Measurements from ENCODE around the gene STK11.

STK11 gene

DNA sequence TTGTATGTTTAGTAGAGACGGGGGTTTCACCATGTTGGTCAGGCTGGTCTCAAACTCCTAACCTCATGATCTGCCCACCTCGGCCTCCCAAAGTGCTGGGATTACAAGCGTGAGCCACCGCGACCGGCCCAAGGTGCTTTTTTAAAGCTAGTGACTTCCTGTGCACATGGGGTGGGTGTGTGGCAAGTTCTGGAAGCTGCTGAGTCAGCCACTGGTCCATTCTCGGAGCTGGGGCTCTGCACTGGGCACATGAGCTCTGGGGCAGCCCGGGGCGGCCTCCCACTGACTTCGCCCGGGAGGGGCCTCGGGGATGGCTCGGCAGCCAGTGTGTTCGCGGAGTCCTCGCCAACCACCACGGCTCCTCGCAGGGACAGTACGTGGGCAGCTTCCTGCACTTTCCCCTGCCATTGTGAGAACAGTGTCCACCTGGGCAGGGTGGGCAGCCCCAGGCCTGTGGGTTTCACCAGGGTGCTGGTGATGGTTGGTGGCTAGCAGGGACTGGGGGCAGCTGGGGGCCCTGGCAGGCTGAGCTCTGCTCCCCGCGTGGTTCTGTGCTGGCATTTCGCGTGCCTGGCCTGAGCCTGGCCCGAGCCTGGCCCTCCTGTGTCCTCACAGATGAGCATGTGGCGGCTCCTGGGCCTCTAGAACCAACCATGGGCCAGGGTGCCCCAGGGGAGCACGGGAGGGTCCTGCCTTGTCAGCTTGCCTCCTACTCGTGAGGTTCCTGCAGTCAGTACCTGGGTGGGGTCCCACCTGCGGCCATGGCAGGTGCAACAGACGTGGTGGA is 20.1 kb downstream of the STK11 start:
- no peak for DNase-seq (ENCODE audit: low read depth in 2 of 2)

DNA sequence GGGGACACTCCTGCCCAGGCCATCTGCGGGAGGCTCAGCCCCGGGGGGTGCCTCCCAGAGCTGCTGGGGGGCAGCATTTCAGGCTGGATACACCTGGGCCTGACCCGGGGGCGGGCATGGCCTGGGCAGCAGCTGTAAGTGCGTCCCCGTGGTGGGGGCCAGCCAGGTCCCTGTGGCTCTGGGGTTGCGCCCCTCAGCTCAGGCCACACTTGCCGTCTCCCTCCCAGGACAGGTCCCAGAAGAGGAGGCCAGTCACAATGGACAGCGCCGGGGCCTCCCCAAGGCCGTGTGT is 20.6 kb downstream of the STK11 start:
- no peak for DNase-seq (ENCODE audit: low read depth in 2 of 2)

DNA sequence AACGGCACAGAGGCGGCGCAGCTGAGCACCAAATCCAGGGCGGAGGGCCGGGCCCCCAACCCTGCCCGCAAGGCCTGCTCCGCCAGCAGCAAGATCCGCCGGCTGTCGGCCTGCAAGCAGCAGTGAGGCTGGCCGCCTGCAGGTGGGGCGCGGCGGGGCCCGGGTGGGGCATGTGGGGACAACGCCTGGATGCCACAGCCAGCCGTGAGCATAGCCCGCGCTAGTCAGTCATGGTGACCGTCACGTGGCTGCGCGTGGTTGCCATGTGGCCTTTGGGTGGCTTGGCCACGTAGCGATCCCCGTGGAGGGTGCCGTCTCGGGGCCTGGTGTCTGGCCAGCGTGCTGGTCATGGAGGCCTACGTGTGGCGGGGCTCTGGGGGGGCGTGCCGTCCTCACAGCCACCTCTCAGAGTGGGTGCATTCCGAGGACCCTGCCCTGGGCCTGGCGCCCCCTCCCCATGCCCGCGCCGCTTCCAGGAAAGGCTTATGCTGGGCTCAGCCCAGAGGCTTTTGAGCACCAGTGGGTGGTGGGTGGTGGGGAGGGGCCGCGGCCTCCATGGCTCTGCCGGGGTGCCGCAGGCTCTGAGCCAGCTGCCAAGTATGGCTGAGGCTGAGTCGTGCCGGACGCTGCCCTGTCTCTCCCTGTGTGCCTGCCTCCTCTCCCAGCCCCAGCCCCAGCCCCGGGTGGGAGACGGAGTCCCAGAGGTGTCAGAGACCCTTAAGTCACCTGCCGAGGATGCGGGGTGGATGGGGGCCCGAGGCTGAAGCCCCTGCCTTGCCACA is 21.1 kb downstream of the STK11 start:
- DNase-seq (ENCODE audit: low read depth in 2 of 2), result no peak

DNA sequence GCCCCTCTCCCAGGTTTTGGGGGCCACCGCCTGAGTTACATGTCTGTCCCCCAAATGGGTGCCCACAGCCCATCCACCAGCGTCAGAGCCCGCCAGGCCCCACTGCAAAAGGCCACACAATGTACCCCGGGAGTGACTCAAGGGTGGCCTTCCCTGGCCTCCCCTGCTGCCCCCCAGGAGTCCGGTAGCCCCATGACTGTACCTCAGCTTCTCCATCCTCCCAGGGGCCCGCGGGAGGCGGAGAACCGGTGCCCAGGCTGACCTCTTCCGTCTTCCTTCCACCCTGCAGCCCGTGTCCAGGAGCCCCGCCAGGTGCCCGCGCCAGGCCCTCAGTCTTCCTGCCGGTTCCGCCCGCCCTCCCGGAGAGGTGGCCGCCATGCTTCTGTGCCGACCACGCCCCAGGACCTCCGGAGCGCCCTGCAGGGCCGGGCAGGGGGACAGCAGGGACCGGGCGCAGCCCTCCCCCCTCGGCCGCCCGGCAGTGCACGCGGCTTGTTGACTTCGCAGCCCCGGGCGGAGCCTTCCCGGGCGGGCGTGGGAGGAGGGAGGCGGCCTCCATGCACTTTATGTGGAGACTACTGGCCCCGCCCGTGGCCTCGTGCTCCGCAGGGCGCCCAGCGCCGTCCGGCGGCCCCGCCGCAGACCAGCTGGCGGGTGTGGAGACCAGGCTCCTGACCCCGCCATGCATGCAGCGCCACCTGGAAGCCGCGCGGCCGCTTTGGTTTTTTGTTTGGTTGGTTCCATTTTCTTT is 21.9 kb downstream of the STK11 start:
- DNase-seq (ENCODE audit: low read depth in 2 of 2), result no peak

DNA sequence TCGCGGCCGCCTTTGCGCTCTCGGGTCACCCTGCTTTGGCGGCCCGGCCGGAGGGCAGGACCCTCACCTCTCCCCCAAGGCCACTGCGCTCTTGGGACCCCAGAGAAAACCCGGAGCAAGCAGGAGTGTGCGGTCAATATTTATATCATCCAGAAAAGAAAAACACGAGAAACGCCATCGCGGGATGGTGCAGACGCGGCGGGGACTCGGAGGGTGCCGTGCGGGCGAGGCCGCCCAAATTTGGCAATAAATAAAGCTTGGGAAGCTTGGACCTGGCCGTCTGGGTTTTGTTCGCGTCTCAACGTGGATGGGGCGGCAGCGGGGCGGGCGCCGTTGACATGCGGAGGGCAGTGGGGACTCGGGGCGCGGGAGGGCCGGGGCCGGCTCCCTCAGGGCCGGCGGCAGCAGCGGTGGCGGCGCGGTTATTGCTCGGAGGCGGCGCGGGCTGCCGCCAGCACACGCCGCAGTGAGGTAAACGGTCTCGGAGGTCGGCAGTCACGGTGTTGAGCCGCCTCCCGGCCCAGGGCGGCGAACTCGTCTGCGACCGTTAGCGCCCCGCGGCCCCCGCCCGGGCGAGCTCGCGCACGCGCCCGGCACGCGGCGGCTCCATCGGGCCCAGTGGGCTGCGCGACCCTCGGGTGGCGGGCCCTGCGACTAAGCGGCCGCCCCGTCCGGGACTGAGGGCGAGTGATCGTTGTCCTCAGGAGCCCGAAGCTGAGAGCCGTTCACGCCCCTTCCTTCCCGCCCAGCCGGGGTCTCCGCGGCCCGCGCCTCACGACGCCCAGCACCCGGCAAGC is 22.8 kb downstream of the STK11 start:
- no peak for DNase-seq (ENCODE audit: low read depth in 2 of 2)

DNA sequence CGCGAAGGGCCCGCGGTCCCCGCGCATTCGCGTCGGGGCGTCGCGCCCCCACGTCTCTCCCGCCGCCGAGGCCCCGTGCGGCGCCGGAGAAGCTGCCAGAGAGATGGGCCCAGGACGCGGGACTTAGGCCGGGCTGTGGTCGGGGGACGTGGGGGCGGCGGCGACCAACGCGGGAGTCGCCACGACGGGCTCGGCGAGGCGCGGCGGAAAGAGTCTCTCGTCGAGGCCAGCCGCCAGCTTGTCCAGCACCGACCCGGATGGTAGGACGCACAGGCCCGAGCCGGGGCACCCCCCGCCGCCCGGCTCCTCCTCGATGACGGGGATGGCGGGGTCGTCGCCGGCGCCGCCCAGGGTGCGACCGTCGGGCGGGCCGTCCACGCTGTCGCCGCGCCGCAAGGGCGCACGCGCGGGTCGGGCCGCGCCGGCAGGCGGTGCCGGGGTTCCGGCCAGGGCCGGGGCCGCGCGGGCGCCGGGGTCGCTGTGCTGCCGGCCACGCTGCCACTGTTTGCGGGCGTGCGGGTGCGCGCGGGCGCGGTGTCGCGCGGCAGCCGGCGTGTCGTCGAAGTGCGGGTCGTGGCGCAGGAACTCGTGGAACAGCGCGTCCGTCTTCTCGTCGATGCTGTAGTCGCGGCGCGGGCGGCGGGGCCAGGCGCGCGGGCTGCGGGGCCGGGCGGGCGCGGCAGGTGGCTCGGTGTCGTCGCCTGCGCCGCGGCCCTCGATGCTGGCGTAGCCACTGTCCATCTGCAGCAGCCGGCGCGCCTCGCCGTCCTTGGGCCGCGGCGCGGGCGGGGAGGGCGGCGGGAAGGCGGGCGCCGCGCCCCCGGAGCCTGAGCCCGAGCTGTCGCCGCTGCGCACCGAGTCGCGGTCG is 23.7 kb downstream of the STK11 start:
- DNase-seq (ENCODE audit: low read depth in 2 of 2), result no peak

DNA sequence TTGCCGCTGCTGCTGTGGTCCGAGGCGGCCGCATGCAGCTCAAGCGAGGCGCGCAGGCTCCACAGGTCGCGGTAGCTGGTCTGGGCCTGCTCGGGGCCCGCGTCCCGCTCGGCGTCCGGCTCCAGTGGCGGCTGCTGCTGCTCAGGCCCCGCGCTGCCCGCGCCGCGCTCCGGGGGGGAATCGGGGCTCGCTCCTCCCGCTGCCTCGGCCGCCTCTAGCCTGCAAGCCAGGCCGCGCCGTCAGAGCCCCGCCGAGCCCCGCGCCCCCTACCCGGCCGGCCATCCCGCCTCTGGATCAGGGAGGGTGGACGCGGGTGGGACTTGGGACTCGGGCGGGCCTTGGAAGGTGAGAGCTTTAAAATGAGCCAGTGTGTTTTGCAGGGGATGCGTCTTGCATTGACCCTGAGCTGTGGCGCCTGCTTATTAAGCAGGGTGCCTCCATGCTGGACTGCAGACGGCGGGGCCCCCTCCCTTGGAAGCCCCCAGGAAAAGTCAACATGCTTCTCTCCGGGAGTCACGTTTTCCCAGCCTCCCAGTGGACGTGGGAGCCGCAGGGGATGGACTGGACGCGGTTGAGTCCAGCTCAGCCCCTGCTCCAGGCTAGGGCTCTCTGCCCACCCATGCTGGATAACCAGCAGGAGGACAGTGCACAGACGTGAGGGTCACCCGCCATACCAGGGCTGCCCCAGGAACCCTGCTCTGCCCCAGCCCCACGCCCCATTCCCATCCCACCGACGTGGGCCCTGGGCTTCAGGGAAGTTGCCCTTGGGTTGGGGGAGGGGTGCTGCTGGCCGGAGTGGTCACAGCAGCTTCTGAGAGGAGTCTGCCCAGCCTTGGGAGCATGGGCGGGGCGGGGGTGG is 24.6 kb downstream of the STK11 start:
- DNase-seq (ENCODE audit: low read depth in 2 of 2), result no peak

DNA sequence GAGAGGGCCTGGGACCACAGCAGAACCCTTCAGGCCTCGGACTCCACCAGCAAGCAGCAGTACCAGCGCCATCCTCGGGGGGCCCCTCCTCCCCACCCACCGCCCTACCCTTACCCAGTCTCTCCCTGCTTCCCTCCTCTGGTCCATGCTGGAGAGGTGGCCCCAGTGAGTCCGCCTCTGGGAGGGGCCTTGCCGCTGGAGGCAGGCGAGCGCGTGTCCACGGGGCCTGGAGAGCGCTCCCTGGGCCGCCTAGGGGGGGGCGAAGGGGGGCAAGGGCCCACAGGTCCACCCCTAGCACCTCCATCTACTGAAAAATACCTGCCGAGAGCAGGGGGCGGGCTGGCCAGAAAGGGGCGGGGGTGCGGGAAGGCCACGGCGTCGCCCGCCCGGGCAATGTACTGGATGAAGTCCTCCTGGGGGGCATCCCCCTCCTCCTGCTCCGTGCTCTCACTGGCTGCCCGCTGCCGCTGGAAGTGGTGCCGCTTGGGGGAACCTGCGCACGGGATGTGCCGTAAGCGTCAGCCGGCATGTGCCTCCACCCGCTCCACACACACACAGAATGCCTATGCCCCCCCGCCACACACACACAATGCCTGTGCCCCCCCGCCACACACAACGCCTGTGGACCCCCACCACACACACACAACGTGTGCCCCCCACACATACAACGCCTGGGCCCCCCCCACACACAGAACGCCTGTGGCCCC is 25.4 kb downstream of the STK11 start:
- no peak for DNase-seq (ENCODE audit: low read depth in 2 of 2)

DNA sequence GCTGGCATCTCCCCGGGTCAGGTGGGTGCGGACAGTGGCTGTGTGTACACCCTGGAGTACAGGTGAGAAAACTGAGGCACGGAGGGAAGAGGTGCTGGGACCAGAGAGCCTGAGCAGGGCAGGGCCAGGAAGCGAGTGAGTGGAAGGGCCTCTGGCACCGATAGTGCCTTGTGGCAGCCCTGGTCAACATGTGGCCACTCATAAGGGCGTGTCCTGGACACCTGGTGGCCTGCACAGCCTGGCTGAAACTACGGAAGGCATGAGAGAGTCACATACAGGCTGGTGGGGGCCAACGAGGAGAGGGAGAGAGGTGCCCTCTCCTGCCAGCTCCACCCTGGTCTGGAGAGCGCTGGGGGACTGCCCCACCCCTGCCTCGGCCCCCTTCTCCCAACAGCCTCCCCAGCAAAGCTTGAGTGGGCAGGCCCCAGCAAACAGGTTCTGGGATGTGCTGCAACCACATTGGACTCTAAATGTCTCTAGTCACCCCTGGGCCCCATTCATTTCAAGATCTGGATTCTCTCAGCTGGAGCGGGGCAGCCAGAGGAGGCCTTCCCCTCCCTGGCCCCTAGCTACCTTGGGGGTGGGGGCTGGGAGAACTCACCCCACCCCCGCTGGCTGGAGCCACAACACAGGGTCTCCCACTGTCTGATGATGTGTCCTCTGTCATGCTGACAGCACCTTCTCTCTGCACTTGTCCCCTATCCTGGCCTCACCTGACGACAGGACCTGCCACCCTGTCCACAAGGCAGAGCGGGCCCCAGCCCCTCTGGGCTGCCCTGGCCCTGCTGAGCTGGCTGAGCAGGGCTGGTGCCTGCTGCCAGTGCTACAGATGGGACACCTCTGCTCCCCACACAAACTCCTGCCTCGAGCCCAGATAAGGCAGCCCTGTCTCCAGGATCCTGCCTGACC is 26.4 kb downstream of the STK11 start:
- no peak for DNase-seq (ENCODE audit: low read depth in 2 of 2)

DNA sequence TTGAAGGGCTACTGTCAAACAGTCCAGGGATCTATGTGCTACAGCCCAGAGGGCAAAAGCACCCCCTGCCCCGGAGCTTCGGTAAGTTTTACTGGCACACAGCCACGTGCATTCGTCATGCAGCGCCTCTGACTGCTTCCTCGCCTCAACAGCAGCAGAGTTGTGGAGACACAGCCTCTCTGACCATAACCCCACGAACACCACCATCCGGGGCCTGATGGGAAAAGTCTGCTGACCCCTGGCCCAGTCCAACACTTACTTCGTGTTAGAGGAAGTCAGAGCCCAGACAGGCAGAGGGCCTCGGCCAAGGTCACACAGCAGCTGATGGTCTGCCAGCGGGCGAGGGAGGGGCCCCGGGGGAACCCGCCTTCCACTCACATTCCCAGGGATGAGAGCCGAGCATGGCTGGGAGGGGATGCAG is 27.1 kb downstream of the STK11 start:
- DNase-seq (ENCODE audit: low read depth in 2 of 2), result no peak

DNA sequence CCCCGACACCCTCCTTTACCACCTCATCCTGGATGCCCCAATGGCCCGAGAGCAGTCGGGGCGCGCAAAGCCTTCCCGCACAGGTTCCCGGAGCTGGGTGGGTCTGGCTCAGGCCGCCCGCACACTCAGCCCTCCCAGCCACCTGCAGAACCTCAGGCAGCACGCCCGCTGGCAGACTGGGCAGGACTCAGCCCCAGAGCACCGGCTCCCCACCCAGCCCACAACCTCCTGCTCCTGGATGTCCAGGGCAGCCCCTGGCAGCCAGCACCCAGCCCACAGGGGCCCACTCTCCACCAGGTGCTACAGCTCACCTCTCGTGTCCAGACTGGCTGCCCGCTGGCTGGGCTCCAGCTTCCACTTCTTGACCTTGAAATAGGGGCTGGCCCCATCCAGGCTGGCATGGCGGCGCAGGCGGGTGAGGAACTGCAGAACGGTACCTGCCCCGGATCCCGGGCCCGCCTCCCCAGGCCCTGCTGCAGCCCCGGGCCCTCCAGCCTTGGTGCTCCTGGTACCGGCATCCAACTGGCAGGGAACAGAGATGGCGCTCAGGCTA is 27.6 kb downstream of the STK11 start:
- no peak for DNase-seq (ENCODE audit: low read depth in 2 of 2)

DNA sequence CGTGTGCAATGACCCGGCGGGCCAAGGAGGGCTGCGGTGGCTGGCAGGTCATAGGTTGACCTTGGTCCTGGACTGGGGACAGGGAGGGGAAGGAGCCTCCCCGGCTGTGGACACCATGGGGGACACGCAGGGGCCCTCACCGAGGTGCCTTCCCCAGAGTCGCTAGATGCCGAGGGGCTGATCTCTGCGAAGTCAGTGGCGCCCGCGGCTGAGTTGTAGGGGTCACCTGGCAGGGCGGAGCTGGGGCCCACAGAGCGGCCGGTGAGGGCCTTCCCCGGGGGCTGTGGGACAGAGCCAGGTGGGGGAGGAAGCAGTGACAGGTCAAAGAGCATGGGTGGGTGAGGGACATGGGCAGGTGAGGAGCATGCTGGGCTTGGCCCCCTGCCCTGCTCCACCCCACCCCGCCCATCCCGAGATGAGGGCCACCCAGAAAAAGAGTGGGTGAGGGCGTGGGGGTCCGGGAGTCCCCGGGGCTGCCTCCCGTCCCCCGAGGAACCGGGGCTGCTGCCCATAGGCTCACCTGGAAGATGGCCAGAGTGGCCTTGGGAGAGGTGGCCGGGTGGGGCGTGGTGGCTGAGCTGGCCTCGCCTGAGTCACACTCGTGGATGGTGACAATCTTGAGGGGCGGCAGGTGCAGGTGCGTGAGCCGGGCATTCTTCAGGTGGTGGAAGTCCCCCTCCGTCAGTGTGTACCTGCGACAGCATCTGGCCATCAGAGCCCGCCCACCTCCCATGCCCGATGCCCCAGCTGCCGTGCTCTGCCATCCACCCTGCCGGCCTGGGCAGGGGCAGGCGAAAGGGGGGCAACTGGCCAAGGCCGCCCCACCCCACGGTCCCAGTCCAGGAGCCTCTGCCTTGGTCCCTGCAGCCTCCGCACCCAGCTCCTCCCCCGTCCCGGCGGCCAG is 28.7 kb downstream of the STK11 start:
- DNase-seq (ENCODE audit: low read depth in 2 of 2), result no peak

DNA sequence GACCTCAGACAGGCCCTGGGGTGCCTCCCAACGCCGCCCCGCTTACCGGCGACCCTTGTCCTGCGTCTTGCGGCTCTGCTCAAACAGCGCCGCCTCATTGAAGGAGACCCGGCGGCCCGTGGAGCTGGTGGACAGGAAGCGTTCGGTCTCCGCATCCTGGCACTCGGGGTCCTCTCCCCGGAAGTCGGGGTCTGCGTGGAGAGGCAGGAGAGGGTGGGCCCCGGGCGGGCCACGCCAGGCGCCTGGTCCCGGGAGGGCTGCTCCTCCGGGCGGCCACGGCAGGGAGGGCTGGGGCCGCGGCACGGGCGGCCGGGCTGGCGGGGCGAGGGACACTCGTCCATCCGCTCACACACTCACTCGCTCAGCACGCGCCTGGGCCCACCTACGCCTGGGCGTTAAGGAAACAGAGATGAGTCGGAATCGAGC is 29.4 kb downstream of the STK11 start:
- DNase-seq (ENCODE audit: low read depth in 2 of 2), result no peak

DNA sequence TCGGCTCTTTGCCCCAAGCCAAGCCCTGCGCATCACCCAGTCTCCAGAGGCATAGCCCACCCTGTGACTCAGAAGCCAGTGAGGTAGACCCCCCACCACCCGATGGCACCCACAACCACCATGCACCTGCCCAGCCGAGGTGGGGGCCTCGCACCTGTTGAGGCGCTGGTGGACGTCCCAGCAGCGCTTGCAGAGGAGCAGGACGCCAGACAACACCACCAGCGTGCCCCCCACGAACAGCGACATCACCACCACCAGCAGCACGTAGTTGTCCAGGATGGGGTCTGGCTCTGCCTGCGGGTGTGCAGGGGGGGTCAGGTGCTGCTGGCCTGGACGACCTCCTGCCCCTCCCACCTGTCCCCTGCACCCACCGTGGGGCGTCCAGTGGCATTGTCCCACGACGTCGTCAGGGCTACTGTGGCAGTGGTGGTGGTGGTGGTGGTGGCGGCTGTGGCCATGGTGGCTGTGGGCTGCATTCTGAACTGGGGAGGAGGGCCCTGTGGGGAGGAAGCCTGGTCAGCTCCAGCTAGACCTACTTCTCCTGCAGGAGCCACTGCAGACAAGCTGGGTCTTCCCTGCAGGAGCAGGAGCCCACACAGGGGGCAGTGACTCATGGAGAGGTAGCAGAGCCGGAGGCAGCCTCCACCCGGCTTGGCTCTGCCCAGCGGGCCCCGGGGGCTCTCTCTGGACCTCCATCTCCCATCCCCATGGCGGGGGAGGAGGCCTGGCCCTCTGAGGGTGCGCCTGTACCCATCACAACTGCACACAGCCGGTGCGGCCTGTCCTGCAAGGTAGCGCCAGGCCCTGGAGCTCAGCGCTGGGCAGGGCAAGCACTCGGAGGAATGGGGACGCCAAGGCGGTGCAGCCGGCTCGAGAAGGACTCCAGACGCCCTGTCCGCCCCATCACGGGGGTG is 30.3 kb downstream of the STK11 start:
- no peak for DNase-seq (ENCODE audit: low read depth in 2 of 2)

DNA sequence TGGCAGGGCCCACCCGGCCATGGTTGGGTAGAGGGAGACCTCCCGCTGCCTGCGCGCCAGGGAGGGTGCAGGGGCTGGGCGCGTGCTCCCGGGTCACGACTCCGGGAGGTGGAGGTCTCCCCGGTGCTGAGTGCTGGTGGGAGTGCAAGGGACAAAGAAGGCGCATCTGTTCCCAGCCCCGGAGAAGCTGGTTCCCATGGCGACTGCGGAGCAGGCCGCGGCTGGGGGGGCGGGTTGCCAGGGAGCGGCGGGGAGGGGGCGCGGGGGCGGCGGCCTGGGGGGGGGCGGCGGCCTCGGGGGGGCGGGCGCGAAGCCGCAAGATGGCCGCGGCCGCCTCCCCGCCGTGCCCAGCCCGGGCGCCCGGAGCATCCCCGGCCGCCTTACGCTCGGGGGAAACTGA is 31.0 kb downstream of the STK11 start:
- DNase-seq (ENCODE audit: low read depth in 2 of 2), result no peak

Measured in stimulated activated CD8-positive, alpha-beta memory T cell treated with anti-CD3 and anti-CD28 coated beads, Interleukin-15, amount 100 ng/mL, for 48 hours (primary cell).